GM21528 (cell line): ENCODE data around the gene SLC19A1.
A peak's percentile ranks its signal among the peaks of the same experiment; 100 is the strongest.

Experiments used
- ATAC-seq: cut with Tn5 transposase; IDR thresholded peaks from one replicate; pipeline ENCODE4 v1.9.1; 2021; ENCODE audit warnings: mild to moderate bottlenecking, moderate library complexity; ENCODE audit not compliant: unreplicated experiment, low FRiP score

Gene SLC19A1

DNA sequence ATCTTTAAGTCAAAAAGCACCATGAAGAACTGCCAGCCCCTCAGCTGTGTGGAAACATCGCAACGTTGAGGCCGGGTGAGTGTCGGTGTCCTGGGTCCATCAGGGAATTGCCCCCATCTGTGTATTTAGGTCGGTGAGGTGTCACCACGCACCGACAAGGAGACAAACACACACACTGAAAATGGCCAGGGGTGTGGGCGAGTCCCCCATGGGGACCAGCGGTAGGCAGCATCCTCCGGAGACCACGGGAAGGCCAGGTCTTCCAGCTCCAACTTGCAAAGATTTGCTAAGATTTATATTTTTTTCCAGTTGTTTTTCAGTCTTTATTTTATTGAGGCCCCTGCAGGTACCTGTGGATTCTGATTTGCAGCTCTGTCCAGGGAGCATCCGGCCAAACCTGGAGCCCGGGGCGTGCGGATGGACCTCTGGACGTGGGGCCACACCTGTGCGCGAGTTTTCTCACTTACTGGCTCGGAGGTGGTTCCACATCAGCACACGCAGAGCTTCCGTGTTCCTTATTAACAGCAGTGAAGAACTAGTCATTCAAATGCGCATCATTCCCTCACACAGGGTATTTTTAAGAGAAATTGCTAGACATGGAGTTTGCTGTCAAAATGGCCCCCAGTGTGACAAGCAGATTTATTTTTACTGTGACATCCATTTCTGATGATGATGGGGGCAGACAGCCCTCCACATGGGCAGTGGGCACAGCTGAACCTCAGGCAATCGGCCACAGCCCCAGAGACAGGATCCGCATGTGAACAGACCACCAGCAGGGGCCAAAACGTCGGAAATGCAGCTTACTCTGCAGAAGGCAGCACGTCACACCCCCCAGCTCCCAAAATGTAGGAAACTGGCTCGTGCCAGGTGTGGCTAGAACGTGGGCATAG is 17.2 kb upstream of the SLC19A1 start:
- no peak for ATAC-seq

DNA sequence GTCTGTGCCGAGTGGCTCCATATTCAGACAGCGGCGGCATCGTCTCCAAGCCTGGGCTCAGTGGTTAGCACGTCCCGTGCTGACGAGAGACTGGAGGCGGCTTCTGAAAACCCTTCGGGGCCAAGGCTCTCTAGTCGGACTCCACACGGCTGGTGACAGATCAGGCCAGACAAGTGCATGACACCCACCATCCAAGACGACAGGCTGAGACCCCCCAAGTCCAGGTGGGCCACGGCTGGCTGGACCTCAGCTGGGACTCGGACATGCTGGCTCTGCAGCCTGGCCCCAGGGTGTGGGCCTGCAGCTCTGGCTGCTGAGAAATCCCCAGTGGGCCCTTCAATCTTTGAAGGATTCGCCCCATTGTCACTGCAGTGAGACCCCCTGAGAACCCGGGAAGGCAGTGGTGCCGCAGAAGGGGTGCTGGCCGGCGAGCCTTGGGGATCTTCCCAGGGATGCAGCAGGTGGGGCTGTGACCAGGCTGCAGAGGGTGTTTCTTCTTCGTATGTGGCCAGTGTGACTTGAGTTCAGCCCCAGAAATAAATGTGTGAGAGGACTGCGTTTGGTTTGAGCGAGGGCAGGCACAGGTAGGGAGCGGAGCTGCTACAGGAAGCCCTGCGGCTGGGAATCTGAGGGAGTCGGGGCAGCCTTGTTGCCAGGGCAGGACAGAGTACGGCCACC is 15.9 kb upstream of the SLC19A1 start:
- no peak for ATAC-seq

DNA sequence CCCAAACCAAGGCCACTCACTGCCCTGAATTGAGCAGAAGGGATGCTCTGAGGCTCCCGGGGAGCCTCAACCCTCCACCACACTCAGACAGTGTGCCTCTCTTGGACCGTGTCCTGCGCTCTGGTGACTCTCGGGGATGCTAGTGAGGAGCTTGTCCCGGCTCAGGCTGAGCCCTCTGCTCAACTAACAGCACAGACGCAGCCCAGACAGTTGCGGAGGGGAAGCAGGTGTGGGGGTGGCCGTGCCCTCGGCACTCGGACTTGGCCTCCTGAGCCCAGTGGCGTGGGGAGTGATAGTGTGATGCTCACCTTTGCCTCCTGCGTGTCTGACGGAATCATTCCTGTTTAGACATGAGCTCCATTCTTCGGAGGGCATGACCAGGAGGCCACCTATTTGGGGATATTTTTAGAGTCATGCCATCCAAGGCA is 15.4 kb upstream of the SLC19A1 start:
- no peak for ATAC-seq

DNA sequence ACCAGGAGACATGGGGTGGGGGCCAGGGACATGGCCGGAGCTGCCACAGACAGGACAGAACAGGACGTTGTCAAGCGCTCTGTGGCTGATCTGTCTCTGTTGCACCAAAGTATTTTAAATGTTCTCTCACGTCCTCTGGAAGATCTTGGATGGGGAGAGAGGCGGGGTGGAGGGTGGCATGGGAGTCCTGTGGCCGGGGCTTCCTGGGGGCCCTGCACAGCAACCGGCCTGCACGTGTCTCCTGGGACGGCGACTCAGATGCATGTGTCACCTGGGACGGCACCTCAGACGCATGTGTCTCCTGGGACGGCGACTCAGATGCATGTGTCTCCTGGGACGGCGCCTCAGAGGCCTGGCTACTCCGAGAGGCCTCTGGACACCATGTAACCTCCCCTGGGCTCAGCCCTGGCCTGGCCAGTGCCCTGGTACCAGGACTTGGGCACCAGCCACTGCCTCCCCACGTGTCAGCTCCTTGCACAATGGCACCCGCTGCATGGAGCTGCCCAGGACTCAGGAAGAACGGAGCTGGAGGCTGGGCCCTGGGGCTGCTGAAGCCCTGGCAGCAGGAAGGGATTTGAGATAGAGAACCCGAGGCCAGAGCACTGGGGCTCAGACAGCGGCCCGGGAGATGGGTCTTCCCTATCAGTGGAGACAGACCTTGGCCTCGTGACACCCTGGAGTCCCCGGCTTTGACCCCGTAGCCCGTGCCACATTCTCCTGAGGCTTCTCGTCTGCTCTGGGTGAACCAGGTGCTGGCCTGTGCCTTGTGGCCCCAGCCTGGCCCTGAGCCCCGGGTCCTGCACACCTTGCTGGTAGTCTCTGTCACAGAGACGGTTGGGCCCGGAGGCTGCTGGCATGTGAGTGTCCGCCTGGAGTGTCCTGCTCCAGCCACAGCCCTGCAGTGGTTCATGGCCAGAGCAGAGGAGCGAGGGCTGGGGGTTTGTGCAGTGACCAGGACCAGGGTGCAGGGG is 14.7 kb upstream of the SLC19A1 start:
- no peak for ATAC-seq

DNA sequence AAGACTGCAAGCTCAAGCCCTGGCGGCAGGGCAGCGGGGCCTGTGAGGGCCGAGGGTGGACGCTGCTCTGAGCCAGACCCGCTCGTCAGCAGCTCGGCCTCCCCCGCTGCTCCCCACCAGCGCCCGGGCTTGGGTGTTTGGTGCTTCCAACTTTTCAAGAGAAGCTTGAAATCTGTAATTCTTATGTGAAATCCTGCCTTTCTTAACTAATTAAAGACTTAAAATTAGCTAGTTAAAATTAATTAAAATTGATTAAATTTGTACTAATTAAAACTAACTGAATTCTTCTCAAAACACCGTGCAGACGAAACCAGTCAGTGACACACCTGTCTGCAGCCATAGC is 14.0 kb upstream of the SLC19A1 start:
- ATAC-seq, result no peak

DNA sequence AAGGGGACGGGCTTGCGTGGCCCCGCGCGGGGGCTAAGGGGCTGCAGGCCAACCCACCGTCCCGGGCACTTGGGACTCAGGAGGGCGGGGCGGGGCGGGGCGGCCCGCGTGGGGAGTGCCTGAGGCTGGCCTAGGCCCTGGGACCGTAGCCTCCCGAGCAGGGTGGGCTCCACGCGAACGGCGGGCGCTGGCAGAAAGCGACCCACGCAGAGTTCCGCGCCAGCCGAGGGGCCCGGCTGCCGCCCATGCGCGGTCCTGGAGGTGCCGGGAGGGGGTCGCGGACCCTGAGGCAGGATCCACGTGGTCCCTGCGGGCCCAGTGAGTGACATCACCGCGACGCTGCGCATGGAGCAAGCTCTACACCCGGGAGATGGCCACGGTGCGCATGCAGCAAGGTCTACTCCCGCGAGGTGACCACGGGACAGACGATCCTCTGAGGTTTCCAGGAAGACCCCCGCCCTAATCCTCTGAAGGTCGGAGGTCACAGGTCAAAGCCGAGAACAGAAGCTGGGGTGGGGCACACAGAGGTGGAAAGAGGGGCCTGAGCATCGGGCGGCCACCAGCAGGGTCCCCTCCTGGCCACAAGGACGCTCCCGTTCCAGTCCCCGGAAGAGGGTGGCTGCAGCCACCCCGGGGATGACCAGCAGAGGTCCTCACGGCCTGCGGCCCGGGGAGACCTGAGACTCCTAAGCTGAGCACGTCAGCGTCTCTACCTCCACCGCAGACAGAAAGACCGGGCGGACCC is 13.5 kb upstream of the SLC19A1 start:
- no peak for ATAC-seq

DNA sequence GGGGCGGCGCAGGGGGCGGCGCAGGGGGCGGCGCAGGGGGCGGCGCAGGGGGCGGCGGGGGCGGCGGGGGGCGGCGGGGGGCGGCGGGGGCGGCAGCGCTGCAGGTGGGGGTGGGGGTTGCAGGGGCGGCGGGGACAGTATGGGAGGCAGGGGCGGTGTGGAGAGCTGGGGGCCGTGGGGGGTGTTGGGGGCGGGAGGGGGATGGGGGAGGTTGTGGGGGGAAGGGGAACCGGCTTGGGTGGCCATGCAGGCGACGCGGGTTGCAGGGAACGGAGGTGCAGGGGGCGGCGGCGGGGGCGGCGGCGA is 13.0 kb upstream of the SLC19A1 start:
- ATAC-seq, result no peak

DNA sequence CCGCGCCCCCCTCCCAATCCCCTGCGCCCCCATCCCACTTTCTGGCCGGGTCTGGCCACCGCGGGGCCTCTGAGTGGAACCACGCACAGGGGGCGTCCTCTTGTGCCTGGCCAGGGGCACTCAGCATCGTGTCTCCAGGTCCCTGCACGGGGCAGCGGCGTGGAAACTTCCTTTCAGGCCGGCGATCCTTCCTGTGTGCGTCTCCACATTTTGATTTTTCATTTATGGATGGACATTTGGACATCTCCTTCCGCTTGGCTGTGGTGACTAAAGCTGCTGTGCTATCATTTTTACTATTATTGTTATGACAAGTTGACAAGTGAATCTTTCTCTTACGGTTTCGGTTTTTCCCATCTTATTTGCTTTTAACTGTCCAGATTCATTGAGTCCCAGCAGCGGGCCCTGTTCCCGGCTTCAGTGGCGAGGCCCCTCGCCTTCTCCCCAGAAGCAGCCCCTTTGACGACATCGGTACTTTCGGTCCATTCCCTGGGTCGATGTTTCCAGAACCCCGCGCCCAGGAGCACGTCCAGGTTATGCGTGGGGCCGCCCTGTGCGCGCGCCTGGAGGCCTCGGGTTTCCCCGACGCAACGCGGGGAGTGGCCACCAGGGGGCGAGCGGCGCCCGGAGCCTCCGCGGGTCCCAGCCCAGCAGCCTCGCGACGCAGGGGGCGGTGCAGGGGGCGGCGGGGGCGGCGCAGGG is 12.4 kb upstream of the SLC19A1 start:
- ATAC-seq, result peak; percentile 45

DNA sequence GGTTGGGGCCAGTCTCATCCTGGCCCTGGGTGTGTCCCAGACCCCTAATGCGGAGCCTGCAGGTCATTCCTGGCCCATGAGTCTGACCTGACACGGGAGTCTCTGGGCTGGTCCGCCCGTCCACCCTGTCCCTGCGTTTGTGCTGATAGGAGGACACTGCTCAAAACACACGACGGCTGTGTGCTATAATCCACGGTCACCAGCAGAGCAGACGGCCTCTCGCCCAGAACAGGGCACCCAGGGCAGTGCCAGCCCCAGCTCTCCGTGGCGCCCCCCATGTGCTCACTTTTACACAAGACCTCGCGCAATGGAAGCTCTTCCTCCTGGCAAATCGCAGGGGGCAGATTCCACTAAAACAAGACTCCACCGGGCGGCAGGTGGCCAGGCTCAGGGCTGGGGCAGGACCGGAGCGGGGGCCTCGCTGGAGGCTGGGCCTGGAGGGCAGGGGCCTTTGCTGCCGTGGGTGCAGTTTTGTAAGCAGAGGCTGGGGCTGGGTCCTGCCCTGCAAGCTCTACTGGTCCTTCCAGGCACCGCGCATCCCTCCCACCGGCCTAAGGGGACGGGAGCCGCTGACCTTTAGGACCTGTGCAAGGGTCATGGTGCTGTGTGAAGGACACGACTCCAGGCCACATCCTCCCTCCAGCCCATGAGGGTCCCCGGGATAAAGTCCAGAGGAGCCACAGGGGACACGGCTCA is 10.6 kb upstream of the SLC19A1 start:
- ATAC-seq, result no peak

DNA sequence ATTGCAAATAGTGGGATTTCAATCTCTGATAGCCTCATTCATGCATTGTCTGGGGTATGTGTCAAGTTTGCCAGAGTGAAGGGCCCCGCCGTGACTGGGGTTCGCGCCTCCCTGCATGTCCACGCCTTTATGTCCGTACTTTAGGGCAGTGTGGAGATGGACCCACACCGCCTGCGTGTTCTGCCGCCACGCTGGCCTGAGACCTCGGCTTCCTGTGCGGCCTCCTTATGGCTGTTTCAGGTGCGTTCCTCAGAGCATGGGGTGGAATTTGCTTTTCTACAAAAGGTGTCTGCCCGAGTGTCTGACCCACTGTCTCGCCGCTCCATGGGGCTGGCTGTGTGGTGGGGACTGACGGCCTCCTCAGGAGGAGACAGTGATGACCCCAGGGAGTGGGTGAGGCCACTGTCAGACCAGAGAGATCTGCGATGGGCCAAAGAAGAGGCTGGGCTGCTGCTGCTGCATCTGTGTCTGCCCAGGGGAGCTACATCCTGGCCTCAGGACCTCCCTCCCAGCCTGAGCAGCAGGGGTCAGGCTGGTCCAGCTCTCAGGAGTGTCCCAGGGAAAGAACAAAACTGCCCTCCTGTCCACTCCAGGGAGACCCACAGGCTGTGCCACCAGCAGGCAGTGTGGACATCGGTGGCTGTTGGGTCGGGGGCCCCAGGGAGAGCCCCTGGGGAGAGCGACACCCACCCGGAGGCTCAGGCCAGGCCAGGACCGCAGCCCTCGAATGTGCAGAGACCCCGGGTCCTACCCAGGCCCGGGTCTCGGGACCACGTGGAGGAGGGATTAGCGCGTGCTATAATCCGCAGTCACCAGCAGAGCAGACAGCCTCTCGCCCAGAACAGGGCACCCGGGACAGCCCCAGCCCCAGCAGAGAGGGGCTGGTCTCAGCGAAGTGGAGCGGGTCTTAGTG is 9.8 kb upstream of the SLC19A1 start:
- ATAC-seq, result no peak

DNA sequence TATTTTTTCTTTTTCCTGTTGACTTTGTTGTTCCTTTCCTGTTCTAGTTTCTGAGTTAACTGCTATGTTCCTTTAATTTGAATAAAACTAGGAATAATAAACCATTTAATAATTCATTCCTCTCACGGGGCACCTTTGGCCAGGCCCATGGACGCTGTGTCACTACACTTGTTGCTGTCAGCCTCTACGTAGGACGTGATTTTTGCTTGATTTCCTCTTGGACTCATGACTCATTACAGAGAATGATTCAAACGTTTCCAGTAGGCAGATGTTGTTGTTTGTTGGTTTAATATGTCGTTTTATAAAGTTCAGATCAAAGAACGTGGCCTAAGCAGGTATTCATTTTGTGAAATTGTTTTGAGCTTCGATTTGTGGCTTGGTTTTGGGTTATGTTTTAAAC is 9.1 kb upstream of the SLC19A1 start:
- no peak for ATAC-seq

DNA sequence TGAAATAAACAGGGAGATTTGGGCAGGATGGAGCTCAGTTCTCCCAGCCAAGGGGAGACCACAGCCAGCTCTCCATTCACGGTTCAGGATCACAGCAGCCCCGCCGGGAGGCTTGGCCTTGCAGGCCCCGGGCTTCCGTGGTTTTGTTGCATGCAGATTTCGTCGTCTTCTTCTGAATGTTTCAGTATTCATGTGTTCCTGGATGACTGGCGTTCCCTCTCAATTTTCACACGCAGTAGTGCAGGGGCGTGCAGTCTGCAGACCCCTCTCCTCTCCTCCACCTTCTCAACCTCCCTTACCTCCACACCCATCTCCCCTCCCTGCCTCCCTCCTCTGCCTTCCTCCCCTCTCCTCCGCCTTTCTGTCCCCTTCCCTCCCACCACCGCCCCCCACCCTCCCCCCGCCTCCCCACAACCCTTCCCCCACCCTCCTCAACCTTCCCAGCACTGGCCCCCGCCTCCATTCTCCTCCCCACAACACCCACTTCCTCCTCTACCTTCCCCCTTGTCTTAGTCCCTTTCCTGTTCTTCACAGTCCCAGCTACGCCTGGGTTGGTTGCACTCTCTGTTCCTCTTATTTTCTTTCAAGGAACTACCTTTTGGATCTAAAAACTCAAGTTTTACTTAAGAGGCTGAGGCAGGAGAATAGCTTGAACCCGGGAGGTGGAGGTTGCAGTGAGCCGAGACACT is 8.4 kb upstream of the SLC19A1 start:
- ATAC-seq, result no peak

DNA sequence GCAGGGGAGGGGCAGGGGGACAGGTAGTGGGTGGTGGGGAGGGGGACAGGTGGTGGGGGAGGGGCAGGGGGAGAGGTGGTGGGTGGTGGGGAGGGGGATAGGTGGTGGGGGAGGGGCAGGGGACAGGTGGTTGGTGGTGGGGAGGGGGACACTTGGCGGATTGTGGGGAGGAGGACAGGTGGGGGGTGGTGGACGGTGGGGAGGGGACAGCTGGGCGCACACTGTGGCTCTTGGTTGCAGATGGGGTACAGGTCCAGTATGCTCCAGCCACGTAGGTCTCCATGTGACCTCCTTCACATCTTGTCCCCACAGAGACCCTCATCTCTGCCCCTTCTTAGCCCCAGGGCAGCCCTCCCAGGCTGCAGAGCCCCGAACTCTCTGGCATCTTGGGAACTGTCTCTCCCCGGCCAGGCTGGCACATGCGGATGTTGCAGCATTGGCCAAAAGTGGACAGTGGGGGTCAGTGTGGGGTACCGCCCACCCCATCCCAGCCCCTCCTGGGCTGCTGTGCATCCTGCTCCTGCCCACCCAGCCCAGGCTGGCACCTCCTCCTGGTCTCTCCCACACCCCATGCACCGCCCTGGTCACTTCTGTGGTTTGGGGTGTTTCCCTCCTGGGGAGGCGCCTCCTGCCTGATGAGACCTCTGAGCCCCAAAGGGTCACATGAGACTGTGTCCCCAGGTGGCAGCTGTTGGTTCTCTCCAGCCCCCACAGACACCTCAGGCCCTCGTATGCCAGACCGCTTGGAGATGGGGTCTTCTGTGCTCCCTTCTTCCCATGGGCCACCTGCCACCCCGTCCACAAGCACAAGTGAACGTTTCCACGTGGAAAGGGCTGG is 7.6 kb upstream of the SLC19A1 start:
- ATAC-seq, result no peak

DNA sequence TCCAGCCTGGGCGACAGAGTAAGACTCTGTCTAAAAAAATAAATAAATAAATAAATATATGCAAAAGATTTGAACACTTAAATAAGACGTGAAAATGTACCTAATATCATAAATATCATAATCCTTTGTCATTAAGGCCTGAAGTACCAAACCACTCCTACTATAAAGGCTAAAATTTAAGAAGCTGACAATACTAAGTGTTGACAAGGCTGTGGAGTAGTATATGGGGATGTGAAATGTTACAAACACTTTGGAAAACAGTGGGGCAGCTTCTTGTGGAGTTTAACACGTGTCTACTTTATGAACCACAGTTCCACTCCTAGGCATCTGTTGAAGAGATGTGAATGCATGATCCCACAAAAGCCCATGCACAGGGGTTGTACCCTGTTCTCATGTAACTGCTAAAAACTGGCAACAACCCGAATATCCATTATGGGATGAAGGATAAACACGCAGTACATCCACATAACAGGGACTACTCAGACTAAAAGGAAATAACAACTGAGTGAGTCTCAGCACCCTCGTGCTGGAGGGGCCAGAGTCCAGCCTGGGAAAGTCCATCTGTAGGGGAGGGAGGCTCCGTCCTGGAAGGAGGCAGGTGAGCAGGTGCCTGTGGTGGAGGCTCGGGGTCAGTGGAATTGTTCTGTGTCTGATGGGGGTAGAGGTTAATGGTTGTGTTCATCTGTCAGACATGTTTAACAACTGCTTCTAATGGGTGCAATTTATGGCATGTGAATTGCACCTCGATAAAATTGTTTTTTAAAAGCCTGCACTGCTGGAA is 6.7 kb upstream of the SLC19A1 start:
- no peak for ATAC-seq

DNA sequence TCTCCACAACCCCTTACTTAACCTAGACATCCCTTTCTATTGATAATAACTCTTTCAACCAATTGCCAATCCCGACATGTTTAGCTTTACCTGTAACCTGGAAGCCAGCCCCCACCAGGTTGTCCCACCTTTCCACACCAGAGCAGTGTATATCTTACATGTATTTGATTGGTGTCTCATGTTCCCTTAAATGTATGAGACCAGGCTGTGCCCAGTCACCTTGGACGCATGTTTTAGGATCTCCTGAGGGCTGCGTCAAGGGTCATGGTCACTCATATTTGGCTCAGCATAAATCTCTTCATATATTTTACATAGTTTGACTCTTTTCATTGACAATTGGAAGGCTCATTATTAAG is 5.3 kb upstream of the SLC19A1 start:
- ATAC-seq, result no peak
